SK-N-SH treated with all-trans-retinoic acid at 6 μM for 48 hours (cell line): ENCODE results near the gene HSPA8.

Source experiments
- ATAC-seq: fragments of 200-7000 bp; cut with Tn5 transposase; 3 replicates; pipeline ENCODE4 v1.9.1; 2020; ENCODE audit warnings: mild to moderate bottlenecking, moderate library complexity
- BACH2 ChIP-seq: fragments of 250-450 bp; sonication (Bioruptor Pico); IDR thresholded peaks from 2 replicates; pipeline ENCODE4 v1.9.0; 2021; ENCODE audit warnings: mild to moderate bottlenecking, borderline replicate concordance
- CSDC2 ChIP-seq: fragments of 250-450 bp; sonication (Bioruptor Pico); IDR thresholded peaks from 2 replicates; pipeline ENCODE4 v1.5.0; 2020; ENCODE audit warnings: mild to moderate bottlenecking, moderate library complexity
- ESRRG ChIP-seq: fragments of 250-450 bp; sonication (Bioruptor Pico); IDR thresholded peaks from 2 replicates; pipeline ENCODE4 v1.6.1; 2021; ENCODE audit warnings: mild to moderate bottlenecking
- GLIS3 ChIP-seq: fragments of 250-450 bp; sonication (Bioruptor Pico); IDR thresholded peaks from 2 replicates; pipeline ENCODE4 v1.5.0; 2020; ENCODE audit warnings: mild to moderate bottlenecking, moderate library complexity
- OSR1 ChIP-seq: fragments of 250-450 bp; sonication (Bioruptor Pico); IDR thresholded peaks from 2 replicates; pipeline ENCODE4 v1.8.0; 2022; ENCODE audit warnings: moderate library complexity, mild to moderate bottlenecking, inconsistent platforms
- RARB ChIP-seq: fragments of 250-450 bp; sonication (Bioruptor Pico); IDR thresholded peaks from 2 replicates; pipeline ENCODE4 v1.8.0; 2021; ENCODE audit warnings: mild to moderate bottlenecking, moderate library complexity
- SNAI2 ChIP-seq: fragments of 250-450 bp; sonication (Bioruptor Pico); IDR thresholded peaks from 2 replicates; pipeline ENCODE4 v1.5.0; 2020; ENCODE audit warnings: mild to moderate bottlenecking, moderate library complexity
- TCF4 ChIP-seq: fragments of 250-450 bp; sonication (Bioruptor Pico); IDR thresholded peaks from 2 replicates; pipeline ENCODE4 v1.8.0; 2021; ENCODE audit warnings: mild to moderate bottlenecking, moderate library complexity, borderline replicate concordance
- TOX ChIP-seq: fragments of 250-450 bp; sonication (Bioruptor Pico); IDR thresholded peaks from 2 replicates; pipeline ENCODE4 v1.8.0; 2021; ENCODE audit warnings: mild to moderate bottlenecking, moderate library complexity, borderline replicate concordance
- ZC3H10 ChIP-seq: fragments of 250-450 bp; sonication (Bioruptor Pico); IDR thresholded peaks from 2 replicates; pipeline ENCODE4 v1.5.1; 2021; ENCODE audit warnings: mild to moderate bottlenecking, moderate library complexity
- ZFP3 ChIP-seq: fragments of 250-450 bp; sonication (Bioruptor Pico); IDR thresholded peaks from 2 replicates; pipeline ENCODE4 v1.5.0; 2020; ENCODE audit warnings: mild to moderate bottlenecking, moderate library complexity
- ZFP30 ChIP-seq: fragments of 450-650 bp; formaldehyde crosslinking; IDR thresholded peaks from 2 replicates; pipeline ENCODE4 v1.5.0; 2022; ENCODE audit warnings: mild to moderate bottlenecking, moderate library complexity
- ZNF565 ChIP-seq: fragments of 450-650 bp; formaldehyde crosslinking; conservative IDR thresholded peaks from 2 replicates; pipeline ENCODE4 v1.5.0; 2020; ENCODE audit warnings: low read depth, mild to moderate bottlenecking, moderate library complexity
- ZNF70 ChIP-seq: fragments of 450-650 bp; formaldehyde crosslinking; IDR thresholded peaks from 2 replicates; pipeline ENCODE4 v1.5.0; 2020; ENCODE audit warnings: mild to moderate bottlenecking, moderate library complexity
- TF ChIP-seq, protein P1 (sequence below): fragments of 250-450 bp; sonication (Bioruptor Pico); IDR thresholded peaks from 2 replicates; pipeline ENCODE4 v1.8.0; 2021; ENCODE audit warnings: low read depth, mild to moderate bottlenecking, moderate library complexity, borderline replicate concordance
- TF ChIP-seq, protein P2 (sequence below): fragments of 250-450 bp; sonication (Bioruptor Pico); IDR thresholded peaks from 2 replicates; pipeline ENCODE4 v1.5.1; 2021; ENCODE audit warnings: mild to moderate bottlenecking, moderate library complexity
- TF ChIP-seq, protein P3 (sequence below): fragments of 250-450 bp; sonication (Bioruptor Pico); IDR thresholded peaks from 2 replicates; pipeline ENCODE4 v1.8.0; 2020; ENCODE audit warnings: mild to moderate bottlenecking, moderate library complexity, borderline replicate concordance
- TF ChIP-seq, protein P4 (sequence below): fragments of 250-450 bp; sonication (Bioruptor Pico); IDR thresholded peaks from 2 replicates; pipeline ENCODE4 v1.5.1; 2020; ENCODE audit warnings: low read depth, mild to moderate bottlenecking, moderate library complexity

HSPA8 gene

DNA sequence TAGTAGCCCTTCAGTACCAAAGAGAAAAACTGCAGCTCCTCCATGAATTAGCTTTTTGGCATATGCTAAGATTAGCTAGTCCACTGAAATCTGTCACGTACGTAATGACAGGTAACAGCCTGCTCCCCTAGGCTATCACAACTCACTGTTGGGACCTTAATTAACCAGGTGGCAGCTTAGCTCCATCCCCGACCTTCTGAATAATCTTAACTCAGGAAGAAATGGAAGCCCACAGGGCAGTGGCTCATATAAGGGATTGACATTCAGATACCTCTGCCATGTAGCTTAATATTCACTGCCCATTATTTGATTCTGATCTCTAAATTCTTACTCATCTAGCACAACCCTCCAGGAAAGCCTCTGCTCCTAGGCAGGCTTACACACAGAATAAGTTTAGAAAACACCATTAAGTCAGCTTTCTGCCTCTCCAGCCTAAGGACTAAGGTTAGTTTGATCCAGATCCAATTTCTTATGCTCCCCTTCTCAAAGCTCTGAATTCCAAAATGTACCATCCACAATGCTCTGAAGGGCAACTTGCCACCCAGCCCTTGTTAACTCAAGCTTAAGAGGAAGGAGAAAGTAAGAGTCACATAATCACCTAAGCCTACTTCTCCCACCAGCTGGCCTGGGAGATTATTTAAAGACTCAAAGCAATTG lies 5.0 kb downstream of the HSPA8 start:
- no peak for ATAC-seq
- no peak for TF ChIP-seq ZNF565 (CRISPR knock-in tag)

DNA sequence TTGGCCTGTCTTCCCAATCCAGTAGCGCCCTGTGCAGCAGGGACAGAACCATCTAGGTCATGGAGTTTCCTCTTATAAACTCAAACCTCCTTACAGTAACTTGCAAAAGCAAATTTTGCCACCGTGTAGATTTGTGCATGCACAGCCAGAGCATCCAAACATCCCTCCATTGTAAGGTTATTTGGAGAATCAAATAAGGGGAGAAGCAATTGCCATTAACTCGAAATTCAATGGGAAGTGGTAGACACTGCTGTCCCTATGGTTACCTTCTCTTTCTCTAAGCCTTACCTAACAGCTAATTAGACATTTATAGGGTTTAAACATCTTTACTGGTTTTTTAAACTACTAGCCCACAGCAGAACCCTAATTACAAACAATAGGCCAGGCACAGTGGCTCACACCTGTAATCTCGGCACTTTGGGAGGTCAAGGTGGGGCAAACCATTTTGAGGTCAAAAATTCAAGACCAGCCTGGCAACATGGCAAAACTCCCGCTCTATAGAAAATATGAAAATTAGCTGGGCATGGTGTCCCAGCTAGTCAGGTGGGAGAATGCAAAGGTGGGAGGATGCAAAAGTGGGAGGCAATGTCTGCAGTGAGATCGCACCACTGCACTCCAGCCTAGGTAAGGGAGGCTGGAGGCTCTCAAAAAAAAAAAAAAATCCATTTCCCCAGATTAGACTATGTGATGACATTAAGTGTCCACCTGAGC lies 6.6 kb downstream of the HSPA8 start:
- no peak; the same call in 2 of the 3 replicates for ATAC-seq
- TF ChIP-seq CSDC2, result no peak
- no peak for TF ChIP-seq ZNF565 (CRISPR knock-in tag)
- TF ChIP-seq, protein P1, sequence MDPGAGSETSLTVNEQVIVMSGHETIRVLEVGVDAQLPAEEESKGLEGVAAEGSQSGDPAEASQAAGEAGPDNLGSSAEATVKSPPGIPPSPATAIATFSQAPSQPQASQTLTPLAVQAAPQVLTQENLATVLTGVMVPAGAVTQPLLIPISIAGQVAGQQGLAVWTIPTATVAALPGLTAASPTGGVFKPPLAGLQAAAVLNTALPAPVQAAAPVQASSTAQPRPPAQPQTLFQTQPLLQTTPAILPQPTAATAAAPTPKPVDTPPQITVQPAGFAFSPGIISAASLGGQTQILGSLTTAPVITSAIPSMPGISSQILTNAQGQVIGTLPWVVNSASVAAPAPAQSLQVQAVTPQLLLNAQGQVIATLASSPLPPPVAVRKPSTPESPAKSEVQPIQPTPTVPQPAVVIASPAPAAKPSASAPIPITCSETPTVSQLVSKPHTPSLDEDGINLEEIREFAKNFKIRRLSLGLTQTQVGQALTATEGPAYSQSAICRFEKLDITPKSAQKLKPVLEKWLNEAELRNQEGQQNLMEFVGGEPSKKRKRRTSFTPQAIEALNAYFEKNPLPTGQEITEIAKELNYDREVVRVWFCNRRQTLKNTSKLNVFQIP (CRISPR knock-in tag), result no peak
- no peak for TF ChIP-seq BACH2 (CRISPR knock-in tag)
- no peak for TF ChIP-seq ZFP3
- TF ChIP-seq ZC3H10 (CRISPR knock-in tag), result no peak
- TF ChIP-seq ZFP30 (CRISPR knock-in tag), result no peak
- TF ChIP-seq, protein P2, sequence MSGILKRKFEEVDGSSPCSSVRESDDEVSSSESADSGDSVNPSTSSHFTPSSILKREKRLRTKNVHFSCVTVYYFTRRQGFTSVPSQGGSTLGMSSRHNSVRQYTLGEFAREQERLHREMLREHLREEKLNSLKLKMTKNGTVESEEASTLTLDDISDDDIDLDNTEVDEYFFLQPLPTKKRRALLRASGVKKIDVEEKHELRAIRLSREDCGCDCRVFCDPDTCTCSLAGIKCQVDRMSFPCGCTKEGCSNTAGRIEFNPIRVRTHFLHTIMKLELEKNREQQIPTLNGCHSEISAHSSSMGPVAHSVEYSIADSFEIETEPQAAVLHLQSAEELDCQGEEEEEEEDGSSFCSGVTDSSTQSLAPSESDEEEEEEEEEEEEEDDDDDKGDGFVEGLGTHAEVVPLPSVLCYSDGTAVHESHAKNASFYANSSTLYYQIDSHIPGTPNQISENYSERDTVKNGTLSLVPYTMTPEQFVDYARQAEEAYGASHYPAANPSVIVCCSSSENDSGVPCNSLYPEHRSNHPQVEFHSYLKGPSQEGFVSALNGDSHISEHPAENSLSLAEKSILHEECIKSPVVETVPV (CRISPR knock-in tag), result no peak
- no peak for TF ChIP-seq ESRRG
- TF ChIP-seq, protein P3, sequence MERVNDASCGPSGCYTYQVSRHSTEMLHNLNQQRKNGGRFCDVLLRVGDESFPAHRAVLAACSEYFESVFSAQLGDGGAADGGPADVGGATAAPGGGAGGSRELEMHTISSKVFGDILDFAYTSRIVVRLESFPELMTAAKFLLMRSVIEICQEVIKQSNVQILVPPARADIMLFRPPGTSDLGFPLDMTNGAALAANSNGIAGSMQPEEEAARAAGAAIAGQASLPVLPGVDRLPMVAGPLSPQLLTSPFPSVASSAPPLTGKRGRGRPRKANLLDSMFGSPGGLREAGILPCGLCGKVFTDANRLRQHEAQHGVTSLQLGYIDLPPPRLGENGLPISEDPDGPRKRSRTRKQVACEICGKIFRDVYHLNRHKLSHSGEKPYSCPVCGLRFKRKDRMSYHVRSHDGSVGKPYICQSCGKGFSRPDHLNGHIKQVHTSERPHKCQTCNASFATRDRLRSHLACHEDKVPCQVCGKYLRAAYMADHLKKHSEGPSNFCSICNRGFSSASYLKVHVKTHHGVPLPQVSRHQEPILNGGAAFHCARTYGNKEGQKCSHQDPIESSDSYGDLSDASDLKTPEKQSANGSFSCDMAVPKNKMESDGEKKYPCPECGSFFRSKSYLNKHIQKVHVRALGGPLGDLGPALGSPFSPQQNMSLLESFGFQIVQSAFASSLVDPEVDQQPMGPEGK (CRISPR knock-in tag), result no peak
- no peak for TF ChIP-seq TCF4
- TF ChIP-seq GLIS3 (CRISPR knock-in tag), result no peak
- TF ChIP-seq RARB (CRISPR knock-in tag), result no peak
- no peak for TF ChIP-seq ZNF70 (CRISPR knock-in tag)
- TF ChIP-seq, protein P4, sequence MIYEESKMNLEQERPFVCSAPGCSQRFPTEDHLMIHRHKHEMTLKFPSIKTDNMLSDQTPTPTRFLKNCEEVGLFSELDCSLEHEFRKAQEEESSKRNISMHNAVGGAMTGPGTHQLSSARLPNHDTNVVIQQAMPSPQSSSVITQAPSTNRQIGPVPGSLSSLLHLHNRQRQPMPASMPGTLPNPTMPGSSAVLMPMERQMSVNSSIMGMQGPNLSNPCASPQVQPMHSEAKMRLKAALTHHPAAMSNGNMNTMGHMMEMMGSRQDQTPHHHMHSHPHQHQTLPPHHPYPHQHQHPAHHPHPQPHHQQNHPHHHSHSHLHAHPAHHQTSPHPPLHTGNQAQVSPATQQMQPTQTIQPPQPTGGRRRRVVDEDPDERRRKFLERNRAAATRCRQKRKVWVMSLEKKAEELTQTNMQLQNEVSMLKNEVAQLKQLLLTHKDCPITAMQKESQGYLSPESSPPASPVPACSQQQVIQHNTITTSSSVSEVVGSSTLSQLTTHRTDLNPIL, result no peak

DNA sequence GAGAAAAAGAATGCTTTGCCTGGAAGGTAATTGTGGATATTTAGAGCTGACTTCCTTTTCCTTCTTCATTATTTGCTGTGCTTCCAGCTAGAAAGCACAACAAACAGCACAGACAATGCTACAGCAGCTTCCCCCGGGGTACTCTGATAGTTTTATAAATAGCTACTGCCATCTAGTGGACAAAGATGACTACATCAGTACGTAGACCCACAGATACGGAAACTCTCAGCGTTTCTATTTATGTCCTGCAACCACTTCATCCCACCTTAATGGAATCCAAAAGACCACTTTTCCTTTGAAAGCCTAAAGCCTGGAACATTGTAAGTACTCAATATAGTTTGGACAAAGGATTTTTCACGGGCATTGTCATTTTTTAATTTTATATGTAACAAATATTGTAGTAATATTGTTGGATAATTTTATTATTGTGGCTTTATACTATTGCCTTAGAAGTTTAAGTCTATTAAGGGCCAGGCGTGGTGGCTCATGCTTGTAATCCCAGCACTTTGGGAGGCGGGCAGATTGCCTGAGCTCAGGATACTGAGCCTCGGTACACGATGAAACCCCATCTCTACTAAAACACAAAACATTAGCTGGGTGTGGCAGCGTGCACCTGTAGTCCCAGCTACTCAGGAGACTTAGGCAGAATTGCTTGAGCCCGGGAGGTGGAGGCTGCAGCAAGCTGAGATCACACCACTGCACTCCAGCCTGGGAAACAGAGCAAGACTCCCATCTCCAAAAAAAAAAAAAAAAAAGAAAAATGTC lies 7.5 kb downstream of the HSPA8 start:
- peak; percentile 82 for ATAC-seq
- TF ChIP-seq ZFP3 (no peak), ZNF70 (CRISPR knock-in tag) (no peak), CSDC2 (no peak), GLIS3 (CRISPR knock-in tag) (no peak), ESRRG (no peak), SNAI2 (no peak), BACH2 (CRISPR knock-in tag) (no peak), OSR1 (no peak), TOX (CRISPR knock-in tag) (no peak)
- TF ChIP-seq, protein P1 (CRISPR knock-in tag), result no peak
- TF ChIP-seq, protein P4, result no peak
- TF ChIP-seq, protein P2 (CRISPR knock-in tag), result no peak
- TF ChIP-seq, protein P3 (CRISPR knock-in tag), result no peak
